Upper lobe of left lung (tissue), 4 donors: ENCODE measurements around the gene NXT1.

Source experiments
- POLR2A ChIP-seq, 4 donors: fragments of 450-650 bp; IDR thresholded peaks; one replicate each; pipeline ENCODE4 v1.5.1; 2016 to 2017; ENCODE audit warnings: antibody characterized with exemption in 4 of 4, mild to moderate bottlenecking in 2 of 4
- TF ChIP-seq, protein P1 (sequence below), 6 experiments: fragments of 450-650 bp in 4 of 6; fragments of 200-600 bp in 2 of 6; sonication (generic) in 2 of 6; IDR thresholded peaks; one replicate each; pipeline ENCODE4 v1.5.1; 2016 to 2019; ENCODE audit warnings: antibody characterized with exemption in 6 of 6

DNA sequence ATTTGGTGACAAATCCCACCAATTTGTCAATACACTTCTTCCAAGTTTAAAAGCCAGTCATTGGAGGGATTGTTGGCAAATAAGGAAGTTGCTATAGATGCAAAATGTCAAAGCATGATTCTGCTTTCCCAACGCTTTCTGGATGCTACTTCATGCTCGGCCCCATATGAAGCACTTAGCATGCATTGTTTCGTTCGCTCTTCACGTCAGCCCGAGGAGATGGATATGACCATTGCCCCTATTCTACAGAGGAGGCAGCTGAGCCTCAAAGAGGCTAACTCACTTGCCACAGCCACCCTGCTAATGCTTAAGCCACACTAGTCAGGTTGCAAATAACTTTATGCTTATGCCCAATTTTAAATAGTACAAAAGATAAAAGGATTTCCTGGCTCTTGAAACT, 2.8 kb upstream of the NXT1 start:
- TF ChIP-seq, protein P1, sequence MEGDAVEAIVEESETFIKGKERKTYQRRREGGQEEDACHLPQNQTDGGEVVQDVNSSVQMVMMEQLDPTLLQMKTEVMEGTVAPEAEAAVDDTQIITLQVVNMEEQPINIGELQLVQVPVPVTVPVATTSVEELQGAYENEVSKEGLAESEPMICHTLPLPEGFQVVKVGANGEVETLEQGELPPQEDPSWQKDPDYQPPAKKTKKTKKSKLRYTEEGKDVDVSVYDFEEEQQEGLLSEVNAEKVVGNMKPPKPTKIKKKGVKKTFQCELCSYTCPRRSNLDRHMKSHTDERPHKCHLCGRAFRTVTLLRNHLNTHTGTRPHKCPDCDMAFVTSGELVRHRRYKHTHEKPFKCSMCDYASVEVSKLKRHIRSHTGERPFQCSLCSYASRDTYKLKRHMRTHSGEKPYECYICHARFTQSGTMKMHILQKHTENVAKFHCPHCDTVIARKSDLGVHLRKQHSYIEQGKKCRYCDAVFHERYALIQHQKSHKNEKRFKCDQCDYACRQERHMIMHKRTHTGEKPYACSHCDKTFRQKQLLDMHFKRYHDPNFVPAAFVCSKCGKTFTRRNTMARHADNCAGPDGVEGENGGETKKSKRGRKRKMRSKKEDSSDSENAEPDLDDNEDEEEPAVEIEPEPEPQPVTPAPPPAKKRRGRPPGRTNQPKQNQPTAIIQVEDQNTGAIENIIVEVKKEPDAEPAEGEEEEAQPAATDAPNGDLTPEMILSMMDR (IDR thresholded peaks at IDR 0.05), result no peak
- no peak for TF ChIP-seq POLR2A (IDR thresholded peaks at IDR 0.05)
